Mesothelial cell of epicardium (in vitro differentiated cells): ENCODE results near the gene CTDNEP1. TPM values are rescaled to one million over a fixed set of nuclear protein-coding genes. Genes with fewer than 3 reads are reported as not detected.

Source experiments
- DNase-seq, 2 experiments: peaks; one replicate each; pipeline ENCODE4 v3.0.0; 2021; ENCODE audit warnings: low spot score in 2 of 2; ENCODE audit not compliant: unreplicated experiment in 2 of 2
- H3K27ac Mint-ChIP-seq: 2 replicates; pipeline ENCODE4 v1.8.0; 2021; ENCODE audit warnings: mixed read lengths
- H3K27me3 Mint-ChIP-seq: 2 replicates; pipeline ENCODE4 v1.8.0; 2021; ENCODE audit warnings: low read depth, mixed read lengths
- H3K36me3 Mint-ChIP-seq: 2 replicates; pipeline ENCODE4 v1.8.0; 2021; ENCODE audit warnings: mixed read lengths
- H3K4me1 Mint-ChIP-seq: 2 replicates; pipeline ENCODE4 v1.8.0; 2021; ENCODE audit warnings: mixed read lengths
- H3K4me3 Mint-ChIP-seq: 2 replicates; pipeline ENCODE4 v1.8.0; 2021; ENCODE audit warnings: mild to moderate bottlenecking, moderate library complexity, mixed read lengths
- H3K9me3 Mint-ChIP-seq: 2 replicates; pipeline ENCODE4 v1.8.0; 2021; ENCODE audit warnings: mixed read lengths
- CTCF ChIP-seq: fragments of 200-600 bp; sonication (generic); IDR thresholded peaks from one replicate; pipeline ENCODE4 v1.5.0; 2021; ENCODE audit warnings: antibody characterized with exemption; ENCODE audit not compliant: unreplicated experiment
- total RNA-seq: library from RNA; stranded (reverse); gene quantifications from 3 replicates; pipeline ENCODE4 v1.2.1, GENCODE V29; 2021

Gene CTDNEP1
- total RNA-seq, 1 donor from 2014 or later, result 130 TPM

GRCh38 chr17:7281074-7281952 is 29.8 kb upstream of the CTDNEP1 start, which contains the start of gene SLC2A4:
Gene SLC2A4 (plus strand): TSS chr17:7281718. CDS start chr17:7281935, 217 bp downstream.
- Mint-ChIP-seq H3K27me3 (peaks cover 25% of the 10 kb centered on the region), H3K4me1 (peaks cover 15% of the 10 kb centered on the region), H3K4me3 (peak within 1 kb of the TSS; percentile 73), H3K27ac (peak within 1 kb of the TSS; percentile 75), H3K36me3 (no peaks in the 10 kb centered on the region), H3K9me3 (no peaks in the 10 kb centered on the region)
- DNase-seq, result peak; percentile 90 to 95
- TF ChIP-seq CTCF, result no peak

GRCh38 chr17:7280519-7281073 is 29.1 kb upstream of the CTDNEP1 start:
- no peaks in the 10 kb centered on the region for H3K36me3 Mint-ChIP-seq
- peak overlapping the region; percentile 73 for H3K27ac Mint-ChIP-seq
- no peaks in the 10 kb centered on the region for H3K9me3 Mint-ChIP-seq
- H3K4me3 Mint-ChIP-seq, result peak overlapping the region; percentile 73
- H3K27me3 Mint-ChIP-seq, result peaks cover 23% of the 10 kb centered on the region
- DNase-seq, result peak; percentile 59 to 82
- TF ChIP-seq CTCF, result peak; percentile 76
- H3K4me1 Mint-ChIP-seq, result peaks cover 15% of the 10 kb centered on the region

GRCh38 chr17:7279448-7279847 is 27.9 kb upstream of the CTDNEP1 start:
- H3K9me3 Mint-ChIP-seq, result no peaks in the 10 kb centered on the region
- H3K27ac Mint-ChIP-seq, result no peak overlapping the region
- H3K4me1 Mint-ChIP-seq, result peaks cover 15% of the 10 kb centered on the region
- no peak for DNase-seq
- H3K4me3 Mint-ChIP-seq, result no peak overlapping the region
- no peaks in the 10 kb centered on the region for H3K36me3 Mint-ChIP-seq
- peaks cover 23% of the 10 kb centered on the region for H3K27me3 Mint-ChIP-seq
- no peak for TF ChIP-seq CTCF

DNA sequence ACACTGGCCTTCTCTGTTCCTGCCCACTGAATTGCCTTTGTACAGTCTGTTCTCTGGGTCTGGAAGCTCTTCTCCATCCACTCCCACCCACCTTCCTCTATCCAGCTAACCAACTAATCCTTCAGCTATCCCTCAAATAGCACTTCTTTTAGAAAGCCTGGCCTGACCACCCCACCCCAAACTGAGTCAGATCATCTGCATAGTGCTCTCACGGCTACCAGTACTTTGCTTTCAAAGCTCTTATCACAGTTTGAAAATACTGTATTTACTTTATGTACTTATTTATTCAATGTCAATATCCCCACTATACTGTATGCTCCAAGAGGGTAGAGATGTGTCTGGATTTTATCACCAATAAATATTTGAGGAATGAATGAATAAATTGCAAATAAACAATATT is 15.2 kb upstream of the CTDNEP1 start:
- H3K36me3 Mint-ChIP-seq, result no peaks in the 10 kb centered on the region
- H3K9me3 Mint-ChIP-seq, result no peaks in the 10 kb centered on the region
- H3K4me3 Mint-ChIP-seq, result no peak overlapping the region
- peaks cover 16% of the 10 kb centered on the region for H3K4me1 Mint-ChIP-seq
- no peak for DNase-seq
- H3K27ac Mint-ChIP-seq, result peak overlapping the region; percentile 15
- H3K27me3 Mint-ChIP-seq, result peaks cover 32% of the 10 kb centered on the region
- TF ChIP-seq CTCF, result no peak

DNA sequence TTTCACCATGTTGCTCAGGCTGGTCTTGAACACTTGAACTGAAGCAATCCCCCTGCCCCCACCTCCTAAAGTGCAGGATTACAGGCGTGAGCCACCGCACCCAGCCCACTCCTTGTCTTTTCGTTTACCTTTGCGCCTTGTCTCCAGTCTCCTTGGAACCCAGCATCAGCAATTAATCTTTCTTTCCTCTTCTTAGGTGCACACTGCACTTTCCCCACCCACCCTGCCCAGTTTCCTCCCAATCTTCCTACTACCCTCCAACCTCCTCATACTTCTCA is 12.2 kb upstream of the CTDNEP1 start:
- Mint-ChIP-seq H3K4me1 (peaks cover 21% of the 10 kb centered on the region), H3K27me3 (peaks cover 38% of the 10 kb centered on the region), H3K36me3 (no peaks in the 10 kb centered on the region), H3K9me3 (no peaks in the 10 kb centered on the region), H3K4me3 (peak overlapping the region; percentile 90), H3K27ac (peak overlapping the region; percentile 96)
- no peak for TF ChIP-seq CTCF
- no peak for DNase-seq
